HG03575 (cell line): ENCODE data around the gene BSX.

ENCODE experiments used
- ATAC-seq: cut with Tn5 transposase; IDR thresholded peaks from one replicate; pipeline ENCODE4 v1.9.1; 2021; ENCODE audit not compliant: unreplicated experiment, insufficient number of reproducible peaks, low FRiP score; ENCODE audit errors: extremely low read depth

Gene BSX

GRCh38 chr11:122981388-122982264 is at the start of gene BSX:
TSS of gene BSX (minus strand) at chr11:122981834. CDS start at chr11:122981671, 163 bp downstream.
- ATAC-seq = no peak

- no peak for ATAC-seq
Observed at GRCh38 chr11:123030517-123030916, 48.9 kb upstream of the BSX start.

GRCh38 chr11:123020968-123021367 is 39.3 kb upstream of the BSX start:
- no peak for ATAC-seq

- ATAC-seq = no peak
Observed at GRCh38 chr11:123018702-123019101, 37.1 kb upstream of the BSX start.

GRCh38 chr11:123011510-123011909 is 29.9 kb upstream of the BSX start:
- ATAC-seq = no peak

GRCh38 chr11:123006860-123007542 is 25.4 kb upstream of the BSX start:
- no peak for ATAC-seq

GRCh38 chr11:123000721-123001120 is 19.1 kb upstream of the BSX start:
- ATAC-seq = no peak

- no peak for ATAC-seq
Observed at GRCh38 chr11:122998727-122999366, 17.2 kb upstream of the BSX start.

GRCh38 chr11:122995526-122995925 is 13.9 kb upstream of the BSX start:
- ATAC-seq = no peak

GRCh38 chr11:122984186-122985011 is 2.8 kb upstream of the BSX start:
- no peak for ATAC-seq

- ATAC-seq = no peak
Observed at GRCh38 chr11:122983438-122984185, 2.0 kb upstream of the BSX start.

- no peak for ATAC-seq
Observed at GRCh38 chr11:122979815-122980595, 1.6 kb downstream of the BSX start.

- no peak for ATAC-seq
Observed at GRCh38 chr11:122979103-122979814, 2.4 kb downstream of the BSX start.

- ATAC-seq = no peak
Observed at GRCh38 chr11:122978299-122978620, 3.4 kb downstream of the BSX start.

- no peak for ATAC-seq
Observed at GRCh38 chr11:122977470-122978298, 4.0 kb downstream of the BSX start.

GRCh38 chr11:122976734-122977469 is 4.7 kb downstream of the BSX start:
- no peak for ATAC-seq
